Measurements from ENCODE around the gene HTR6. TPM values are rescaled to one million over a fixed set of nuclear protein-coding genes. Genes with fewer than 3 reads are reported as not detected.

The HTR6 gene
- total and polyA plus RNA-seq, 12 donors: not detected

- DNase-seq: no peak
- H3K4me3 ChIP-seq: no peak overlapping the region
- TF ChIP-seq CTCF (IDR thresholded peaks at IDR 0.05) (no peak), POLR2A (IDR thresholded peaks at IDR 0.05) (no peak)
- peaks cover 0 to 8% of the 10 kb centered on the region in 2 donors for H3K4me1 ChIP-seq (replicated peaks in 1 of 2)
- no peak overlapping the region for H3K27ac ChIP-seq
- no peaks in the 10 kb centered on the region for H3K36me3 ChIP-seq (replicated peaks in 1 of 2)
- no peaks in the 10 kb centered on the region for H3K27me3 ChIP-seq
- no peaks in the 10 kb centered on the region for H3K9me3 ChIP-seq (replicated peaks in 1 of 3)
- intact Hi-C loops (cut with DNase I): loop anchor here in 1 of 2 donors (2.0 kb wide), 1 partner anchor 43 kb away; no protein-coding TSS in a partner anchor
- 80 to 93% (median 88%) methylated on average over 4 of the region's 4 CpGs for WGBS, 4 donors
Observed at GRCh38 chr1:19705464-19705863, 40.8 kb downstream of the HTR6 start.

DNA sequence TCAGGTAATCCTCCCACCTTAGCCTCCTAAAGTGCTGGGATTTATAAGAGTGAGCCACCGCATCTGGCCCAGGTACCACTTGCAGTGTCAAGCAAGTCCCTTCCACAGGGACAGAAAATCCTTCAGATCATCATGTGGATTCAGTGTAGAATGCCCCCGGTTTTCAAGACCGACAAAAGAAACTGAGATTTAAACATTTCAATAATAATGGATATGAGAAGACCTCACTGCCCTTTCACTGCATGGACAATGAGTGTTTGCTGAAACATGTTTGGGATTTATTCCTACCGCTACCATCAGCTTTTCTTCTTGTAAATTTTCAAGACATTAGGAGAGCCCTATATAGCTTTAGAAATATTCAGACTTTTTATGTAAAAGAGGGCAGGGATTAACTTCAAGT lies 41.5 kb downstream of the HTR6 start:
- WGBS, 4 donors: 85 to 96% (median 94%) methylated on average over 4 of the region's 4 CpGs

GRCh38 chr1:19708567-19709110 lies 44.0 kb downstream of the HTR6 start:
- no peak for DNase-seq
- H3K9me3 ChIP-seq (replicated peaks in 1 of 3): no peaks in the 10 kb centered on the region
- intact Hi-C loops (cut with DNase I): no loop called here
- H3K36me3 ChIP-seq (replicated peaks in 1 of 2): no peaks in the 10 kb centered on the region
- H3K27ac ChIP-seq: no peak overlapping the region
- WGBS, 4 donors: 83 to 92% (median 90%) methylated on average over 8 of the region's 8 CpGs
- no peak overlapping the region for H3K4me3 ChIP-seq
- no peaks in the 10 kb centered on the region for H3K27me3 ChIP-seq
- TF ChIP-seq CTCF (IDR thresholded peaks at IDR 0.05) (no peak), POLR2A (IDR thresholded peaks at IDR 0.05) (no peak)
- H3K4me1 ChIP-seq (replicated peaks in 1 of 2): peaks cover 0 to 8% of the 10 kb centered on the region in 2 donors

More for the DNA sequence above, 41.5 kb downstream of the HTR6 start:
- Histone ChIP-seq H3K27me3 (no peaks in the 10 kb centered on the region), H3K9me3 (replicated peaks in 1 of 3) (no peaks in the 10 kb centered on the region), H3K36me3 (replicated peaks in 1 of 2) (no peaks in the 10 kb centered on the region), H3K4me1 (replicated peaks in 1 of 2) (peaks cover 0 to 8% of the 10 kb centered on the region in 2 donors), H3K27ac (no peak overlapping the region), H3K4me3 (no peak overlapping the region)
- intact Hi-C loops (cut with DNase I): no loop called here
- no peak for DNase-seq
- no peak for TF ChIP-seq CTCF (IDR thresholded peaks at IDR 0.05)
- TF ChIP-seq POLR2A (IDR thresholded peaks at IDR 0.05): no peak

DNA sequence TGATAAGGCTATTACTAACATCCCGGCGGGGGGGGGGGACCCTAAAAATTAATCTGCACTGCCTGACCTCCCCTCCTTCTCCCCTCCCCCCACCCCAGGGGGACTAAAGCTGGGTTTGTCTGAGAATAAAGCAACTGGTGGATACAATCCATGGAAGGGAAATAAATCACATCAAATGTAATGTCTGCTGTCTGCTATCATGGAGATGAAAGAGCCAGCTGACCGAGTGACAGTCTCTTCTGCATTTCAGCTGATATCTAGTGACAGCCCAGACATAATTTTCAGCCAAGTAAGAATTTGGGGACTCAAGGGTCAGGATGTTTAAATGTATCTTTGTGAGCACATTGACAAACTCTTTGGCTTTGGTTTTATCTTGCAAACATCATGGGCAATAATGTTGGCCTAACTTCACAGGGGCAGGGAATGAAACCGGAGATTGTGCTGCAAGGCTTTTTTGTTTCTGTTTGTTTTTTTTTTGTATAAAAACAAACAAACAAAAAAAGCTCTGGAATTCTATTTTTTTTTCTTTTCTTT lies 44.7 kb downstream of the HTR6 start:
- TF ChIP-seq CTCF (IDR thresholded peaks at IDR 0.05) (no peak), POLR2A (IDR thresholded peaks at IDR 0.05) (no peak)
- intact Hi-C loops (cut with DNase I): no loop called here
- no peak for DNase-seq
- no peak overlapping the region for H3K4me3 ChIP-seq
- peaks cover 0 to 5% of the 10 kb centered on the region in 2 donors for H3K4me1 ChIP-seq (replicated peaks in 1 of 2)
- H3K36me3 ChIP-seq (replicated peaks in 1 of 2): no peaks in the 10 kb centered on the region
- no peak overlapping the region for H3K27ac ChIP-seq
- H3K9me3 ChIP-seq (replicated peaks in 1 of 3): no peaks in the 10 kb centered on the region
- H3K27me3 ChIP-seq: no peaks in the 10 kb centered on the region
- WGBS, 4 donors: 69 to 76% (median 76%) methylated on average over 4 of the region's 4 CpGs
